ENCODE data around the gene HIGD2A.

The HIGD2A gene

GRCh38 chr5:176424181-176424580 is 35.6 kb downstream of the HIGD2A start:
- no peak overlapping the region for H3K27ac ChIP-seq
- H3K9ac ChIP-seq (ENCODE audit: insufficient read length) = no peak overlapping the region
- H3K36me3 ChIP-seq (ENCODE audit: insufficient read depth, low read length) = no peaks in the 10 kb centered on the region
- DNase-seq (ENCODE audit: low read depth, low spot score) = no peak
- H3K4me3 ChIP-seq = no peak overlapping the region
- no peaks in the 10 kb centered on the region for H3K9me3 ChIP-seq (ENCODE audit: low read depth, low read length)
- TF ChIP-seq FOXP2 (optimal IDR thresholded peaks at IDR 0.05; ENCODE audit: control extremely low read depth, extremely low read length, insufficient read depth) = no peak
- no peak for TF ChIP-seq POLR2AphosphoS5 (IDR thresholded peaks at IDR 0.05; ENCODE audit: borderline replicate concordance, low read depth, low read length)
- TF ChIP-seq EZH2 (IDR thresholded peaks at IDR 0.05) = no peak

- Histone ChIP-seq H3K4me3 (no peak overlapping the region), H3K27ac (no peak overlapping the region), H3K9me3 (ENCODE audit: low read depth, low read length) (no peaks in the 10 kb centered on the region), H3K36me3 (ENCODE audit: insufficient read depth, low read length) (no peaks in the 10 kb centered on the region), H3K9ac (ENCODE audit: insufficient read length) (no peak overlapping the region)
- TF ChIP-seq EZH2 (IDR thresholded peaks at IDR 0.05) = no peak
- no peak for TF ChIP-seq POLR2AphosphoS5 (IDR thresholded peaks at IDR 0.05; ENCODE audit: borderline replicate concordance, low read depth, low read length)
- TF ChIP-seq FOXP2 (optimal IDR thresholded peaks at IDR 0.05; ENCODE audit: control extremely low read depth, extremely low read length, insufficient read depth) = no peak
- no peak for DNase-seq (ENCODE audit: low read depth, low spot score)
Observed at GRCh38 chr5:176425138-176425537, 36.6 kb downstream of the HIGD2A start.

- no peak overlapping the region for H3K9ac ChIP-seq (ENCODE audit: insufficient read length)
- H3K4me3 ChIP-seq = no peak overlapping the region
- H3K9me3 ChIP-seq (ENCODE audit: low read depth, low read length) = no peaks in the 10 kb centered on the region
- H3K36me3 ChIP-seq (ENCODE audit: insufficient read depth, low read length) = no peaks in the 10 kb centered on the region
- no peak overlapping the region for H3K27ac ChIP-seq
- no peak for DNase-seq (ENCODE audit: low read depth, low spot score)
- TF ChIP-seq POLR2AphosphoS5 (IDR thresholded peaks at IDR 0.05; ENCODE audit: borderline replicate concordance, low read depth, low read length) (no peak), EZH2 (IDR thresholded peaks at IDR 0.05) (no peak), FOXP2 (optimal IDR thresholded peaks at IDR 0.05; ENCODE audit: control extremely low read depth, extremely low read length, insufficient read depth) (no peak)
Observed at GRCh38 chr5:176425791-176426190, 37.2 kb downstream of the HIGD2A start.

- Histone ChIP-seq H3K36me3 (ENCODE audit: insufficient read depth, low read length) (no peaks in the 10 kb centered on the region), H3K4me3 (no peak overlapping the region), H3K9me3 (ENCODE audit: low read depth, low read length) (no peaks in the 10 kb centered on the region), H3K27ac (no peak overlapping the region), H3K9ac (ENCODE audit: insufficient read length) (no peak overlapping the region)
- TF ChIP-seq EZH2 (IDR thresholded peaks at IDR 0.05) (no peak), POLR2AphosphoS5 (IDR thresholded peaks at IDR 0.05; ENCODE audit: borderline replicate concordance, low read depth, low read length) (no peak), FOXP2 (optimal IDR thresholded peaks at IDR 0.05; ENCODE audit: control extremely low read depth, extremely low read length, insufficient read depth) (no peak)
- no peak for DNase-seq (ENCODE audit: low read depth, low spot score)
Observed at GRCh38 chr5:176426876-176427275, 38.3 kb downstream of the HIGD2A start.

- H3K9me3 ChIP-seq (ENCODE audit: low read depth, low read length) = no peaks in the 10 kb centered on the region
Observed at GRCh38 chr5:176427971-176428370, 39.4 kb downstream of the HIGD2A start.

GRCh38 chr5:176429972-176430371 is 41.4 kb downstream of the HIGD2A start:
- Histone ChIP-seq H3K27ac (no peak overlapping the region), H3K9ac (ENCODE audit: insufficient read length) (no peak overlapping the region), H3K9me3 (ENCODE audit: low read depth, low read length) (no peaks in the 10 kb centered on the region), H3K4me3 (no peak overlapping the region), H3K36me3 (ENCODE audit: insufficient read depth, low read length) (no peaks in the 10 kb centered on the region)
- no peak for DNase-seq (ENCODE audit: low read depth, low spot score)
- TF ChIP-seq EZH2 (IDR thresholded peaks at IDR 0.05) = no peak
- no peak for TF ChIP-seq FOXP2 (optimal IDR thresholded peaks at IDR 0.05; ENCODE audit: control extremely low read depth, extremely low read length, insufficient read depth)
- TF ChIP-seq POLR2AphosphoS5 (IDR thresholded peaks at IDR 0.05; ENCODE audit: borderline replicate concordance, low read depth, low read length) = no peak

More at GRCh38 chr5:176427971-176428370, 39.4 kb downstream of the HIGD2A start:
- H3K36me3 ChIP-seq (ENCODE audit: insufficient read depth, low read length) = no peaks in the 10 kb centered on the region
- no peak for DNase-seq (ENCODE audit: low read depth, low spot score)
- no peak overlapping the region for H3K9ac ChIP-seq (ENCODE audit: insufficient read length)
- no peak overlapping the region for H3K27ac ChIP-seq
- no peak overlapping the region for H3K4me3 ChIP-seq
- TF ChIP-seq POLR2AphosphoS5 (IDR thresholded peaks at IDR 0.05; ENCODE audit: borderline replicate concordance, low read depth, low read length) (no peak), EZH2 (IDR thresholded peaks at IDR 0.05) (no peak), FOXP2 (optimal IDR thresholded peaks at IDR 0.05; ENCODE audit: control extremely low read depth, extremely low read length, insufficient read depth) (no peak)

GRCh38 chr5:176432707-176433106 is 44.2 kb downstream of the HIGD2A start:
- H3K9me3 ChIP-seq (ENCODE audit: low read depth, low read length) = no peaks in the 10 kb centered on the region
- no peak for TF ChIP-seq FOXP2 (optimal IDR thresholded peaks at IDR 0.05; ENCODE audit: control extremely low read depth, extremely low read length, insufficient read depth)
- TF ChIP-seq POLR2AphosphoS5 (IDR thresholded peaks at IDR 0.05; ENCODE audit: borderline replicate concordance, low read depth, low read length) = no peak
- TF ChIP-seq EZH2 (IDR thresholded peaks at IDR 0.05) = no peak
- H3K36me3 ChIP-seq (ENCODE audit: insufficient read depth, low read length) = no peaks in the 10 kb centered on the region
- DNase-seq (ENCODE audit: low read depth, low spot score) = no peak
- no peak overlapping the region for H3K4me3 ChIP-seq
- H3K27ac ChIP-seq = no peak overlapping the region
- H3K9ac ChIP-seq (ENCODE audit: insufficient read length) = no peak overlapping the region

GRCh38 chr5:176436656-176437055 is 48.1 kb downstream of the HIGD2A start:
- H3K4me3 ChIP-seq = no peak overlapping the region
- H3K9ac ChIP-seq (ENCODE audit: insufficient read length) = no peak overlapping the region
- TF ChIP-seq POLR2AphosphoS5 (IDR thresholded peaks at IDR 0.05; ENCODE audit: borderline replicate concordance, low read depth, low read length) (no peak), FOXP2 (optimal IDR thresholded peaks at IDR 0.05; ENCODE audit: control extremely low read depth, extremely low read length, insufficient read depth) (no peak), EZH2 (IDR thresholded peaks at IDR 0.05) (no peak)
- no peaks in the 10 kb centered on the region for H3K9me3 ChIP-seq (ENCODE audit: low read depth, low read length)
- no peak for DNase-seq (ENCODE audit: low read depth, low spot score)
- no peak overlapping the region for H3K27ac ChIP-seq
- no peaks in the 10 kb centered on the region for H3K36me3 ChIP-seq (ENCODE audit: insufficient read depth, low read length)
